ENCODE results near the gene MT1HL1.
"Not testable (repeated sequence)": the region's sequence is repeated elsewhere in the genome, so short reads cannot be mapped to it uniquely, and the experiment has no call there.

The MT1HL1 gene

DNA sequence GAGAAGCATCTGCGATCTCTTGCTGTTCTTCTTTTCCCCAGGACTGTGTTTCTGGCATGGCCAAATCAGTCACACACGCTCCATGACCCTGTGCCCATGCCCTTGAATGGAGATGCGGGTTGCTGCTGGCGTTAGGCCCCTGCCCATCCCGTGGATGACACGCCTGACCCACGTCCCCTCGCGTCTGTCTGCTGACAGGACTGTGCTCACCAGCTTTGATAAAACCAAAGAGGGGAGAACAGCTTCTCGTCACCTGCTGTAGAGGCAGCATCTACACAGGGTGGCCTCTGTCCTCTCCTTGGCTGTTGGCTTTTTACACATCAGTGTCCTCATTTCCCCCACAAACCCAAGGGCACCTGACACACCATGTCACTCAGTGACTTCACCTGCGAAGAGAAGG lies 6.9 kb downstream of the MT1HL1 start:
- no peak overlapping the region for H3K4me3 ChIP-seq (replicated peaks; ENCODE audit: low read depth, low read length)
- DNase-seq (ENCODE audit: low read depth) = no peak
- TF ChIP-seq, protein P1, sequence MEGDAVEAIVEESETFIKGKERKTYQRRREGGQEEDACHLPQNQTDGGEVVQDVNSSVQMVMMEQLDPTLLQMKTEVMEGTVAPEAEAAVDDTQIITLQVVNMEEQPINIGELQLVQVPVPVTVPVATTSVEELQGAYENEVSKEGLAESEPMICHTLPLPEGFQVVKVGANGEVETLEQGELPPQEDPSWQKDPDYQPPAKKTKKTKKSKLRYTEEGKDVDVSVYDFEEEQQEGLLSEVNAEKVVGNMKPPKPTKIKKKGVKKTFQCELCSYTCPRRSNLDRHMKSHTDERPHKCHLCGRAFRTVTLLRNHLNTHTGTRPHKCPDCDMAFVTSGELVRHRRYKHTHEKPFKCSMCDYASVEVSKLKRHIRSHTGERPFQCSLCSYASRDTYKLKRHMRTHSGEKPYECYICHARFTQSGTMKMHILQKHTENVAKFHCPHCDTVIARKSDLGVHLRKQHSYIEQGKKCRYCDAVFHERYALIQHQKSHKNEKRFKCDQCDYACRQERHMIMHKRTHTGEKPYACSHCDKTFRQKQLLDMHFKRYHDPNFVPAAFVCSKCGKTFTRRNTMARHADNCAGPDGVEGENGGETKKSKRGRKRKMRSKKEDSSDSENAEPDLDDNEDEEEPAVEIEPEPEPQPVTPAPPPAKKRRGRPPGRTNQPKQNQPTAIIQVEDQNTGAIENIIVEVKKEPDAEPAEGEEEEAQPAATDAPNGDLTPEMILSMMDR (IDR thresholded peaks at IDR 0.05; ENCODE audit: low read length, missing control alignments) = no peak

DNA sequence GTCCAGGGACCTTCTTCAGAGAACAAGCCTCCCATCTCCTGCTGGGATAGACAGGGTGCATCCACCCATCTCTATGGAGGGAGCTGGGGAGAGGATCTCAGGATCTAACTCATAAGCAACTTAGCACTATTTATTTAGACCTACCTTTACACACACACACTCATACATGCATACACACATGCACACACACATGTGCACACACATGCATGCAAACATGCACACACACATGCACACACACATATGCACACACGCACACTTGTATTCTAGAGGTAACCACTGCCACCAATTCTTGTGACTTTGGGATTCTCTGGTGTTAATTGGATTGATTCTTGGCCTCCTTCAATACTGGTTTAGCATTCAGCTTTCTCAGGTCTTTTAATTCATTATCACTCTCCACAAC lies 9.8 kb downstream of the MT1HL1 start:
- DNase-seq (ENCODE audit: low read depth) = no peak
- TF ChIP-seq, protein P1 (IDR thresholded peaks at IDR 0.05; ENCODE audit: low read length, missing control alignments) = no peak
- H3K4me3 ChIP-seq (replicated peaks; ENCODE audit: low read depth, low read length) = no peak overlapping the region

DNA sequence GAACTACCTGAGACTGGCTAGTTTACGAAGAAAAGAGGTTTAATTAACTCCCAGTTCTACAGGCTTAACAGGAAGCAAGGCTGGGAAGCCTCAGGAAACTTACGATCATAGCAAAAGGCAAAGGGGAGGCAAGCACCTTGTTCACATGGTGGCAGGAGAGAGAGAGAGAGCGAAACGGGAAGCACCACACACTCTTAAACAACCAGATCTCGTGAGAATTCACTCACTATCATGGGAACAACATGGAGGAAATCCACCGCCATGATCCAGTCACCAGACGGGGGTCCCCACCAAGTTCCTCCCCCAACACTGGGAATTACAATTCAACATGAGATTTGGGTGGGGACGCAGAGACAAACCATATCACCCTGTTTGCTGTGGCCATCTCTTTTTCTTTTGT lies 11.8 kb downstream of the MT1HL1 start:
- no peak for DNase-seq (ENCODE audit: low read depth)
- TF ChIP-seq, protein P1 (IDR thresholded peaks at IDR 0.05; ENCODE audit: low read length, missing control alignments) = no peak
- no peak overlapping the region for H3K4me3 ChIP-seq (replicated peaks; ENCODE audit: low read depth, low read length)

DNA sequence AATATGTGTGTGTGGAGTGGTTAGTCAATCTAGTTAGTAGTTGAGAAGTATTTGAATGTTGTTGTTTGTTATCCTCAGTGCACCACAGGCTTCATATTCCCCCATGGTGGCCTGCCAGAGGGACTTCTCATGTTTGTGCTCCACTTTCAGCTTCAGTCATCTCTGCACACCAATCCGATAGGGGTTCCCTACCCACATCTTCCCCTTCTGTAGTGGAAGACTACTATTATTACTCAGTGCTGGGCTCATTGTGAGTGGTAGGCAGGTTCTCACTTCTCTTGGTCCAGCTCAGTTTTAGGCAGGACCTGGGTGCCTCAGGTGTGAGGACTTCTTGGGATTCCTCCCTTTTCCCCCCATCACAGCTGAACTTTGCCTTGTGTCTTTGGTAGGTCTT lies 14.2 kb downstream of the MT1HL1 start:
- TF ChIP-seq, protein P1 (IDR thresholded peaks at IDR 0.05; ENCODE audit: low read length, missing control alignments) = no peak
- H3K4me3 ChIP-seq (replicated peaks; ENCODE audit: low read depth, low read length) = no peak overlapping the region
- no peak for DNase-seq (ENCODE audit: low read depth)

DNA sequence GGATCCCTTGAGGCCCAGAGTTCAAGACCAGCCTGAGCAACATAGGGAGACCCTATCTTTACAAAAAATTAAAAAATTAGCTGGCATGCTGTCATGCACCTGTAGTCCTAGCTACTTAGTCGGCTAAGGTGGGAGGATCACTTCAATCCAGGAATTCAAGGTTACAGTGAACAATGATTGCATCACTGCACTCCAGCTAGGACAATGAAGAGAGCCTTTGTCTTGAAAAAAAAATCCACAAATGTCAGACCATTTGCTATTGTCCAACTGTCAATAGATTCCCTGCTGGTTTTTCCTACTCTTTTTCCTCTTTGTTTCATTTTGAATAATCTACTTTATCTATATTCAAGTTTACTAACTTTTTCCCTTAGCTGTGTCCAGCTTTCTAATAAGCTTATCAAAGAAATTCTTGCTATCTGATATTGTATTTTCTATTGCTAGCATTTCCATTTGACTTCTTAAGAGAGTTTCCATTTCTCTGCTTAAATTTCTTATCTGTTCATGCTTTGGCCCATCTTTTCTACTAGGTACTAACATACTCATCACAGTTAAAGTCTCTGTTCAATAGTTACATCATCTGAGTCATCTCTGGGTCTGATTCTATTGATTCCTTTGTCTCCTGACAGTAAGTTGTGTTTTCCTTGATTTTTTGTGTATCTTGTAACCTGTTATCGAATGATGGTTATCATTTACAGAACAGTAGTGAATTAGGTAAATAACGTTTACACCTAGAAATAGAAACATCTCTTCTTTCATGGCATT lies 14.8 kb downstream of the MT1HL1 start:
- TF ChIP-seq, protein P1 (IDR thresholded peaks at IDR 0.05; ENCODE audit: low read length, missing control alignments) = no peak
- no peak for DNase-seq (ENCODE audit: low read depth)
- no peak overlapping the region for H3K4me3 ChIP-seq (replicated peaks; ENCODE audit: low read depth, low read length)

DNA sequence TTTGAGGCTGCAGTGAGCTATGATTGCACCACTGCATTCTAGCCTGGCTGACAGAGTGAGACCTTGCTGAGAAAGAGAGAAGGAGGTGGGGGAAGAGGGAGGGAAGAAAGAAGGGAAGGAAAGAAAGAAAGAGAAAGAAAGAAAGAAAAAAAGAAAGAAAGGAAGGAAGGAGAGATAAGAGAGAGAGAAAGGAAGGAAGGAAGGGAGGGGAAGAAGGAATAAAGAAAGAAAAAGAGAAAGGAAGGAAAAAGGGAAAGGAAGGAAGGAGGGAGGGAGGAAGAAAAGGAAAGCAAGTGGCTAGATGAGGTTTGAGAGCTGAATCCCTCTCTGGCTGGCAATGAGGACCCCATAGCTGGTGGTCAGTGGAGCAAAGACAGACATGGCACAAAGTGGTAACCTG lies 20.4 kb downstream of the MT1HL1 start:
- DNase-seq (ENCODE audit: low read depth) = no peak
- no peak overlapping the region for H3K4me3 ChIP-seq (replicated peaks; ENCODE audit: low read depth, low read length)
- TF ChIP-seq, protein P1 (IDR thresholded peaks at IDR 0.05; ENCODE audit: low read length, missing control alignments) = no peak

DNA sequence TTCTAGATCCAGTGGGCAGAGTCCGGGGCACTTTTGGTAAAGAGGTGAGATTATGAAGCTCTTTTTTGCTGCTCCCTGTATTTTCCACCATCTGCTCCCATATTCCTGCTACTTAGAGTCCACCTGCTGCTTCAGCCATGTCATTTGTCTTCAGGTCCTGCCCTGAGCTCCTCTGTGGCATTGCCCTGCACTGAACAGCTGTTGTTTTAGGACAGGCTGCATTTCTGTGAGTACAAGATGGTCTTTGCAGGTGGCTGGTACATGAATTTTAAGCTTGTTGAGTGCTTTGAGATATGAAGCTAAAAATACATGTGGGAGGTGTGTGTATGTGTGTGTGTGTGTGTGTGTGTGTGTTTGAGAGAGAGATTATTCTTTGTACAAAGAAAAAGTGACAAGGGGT lies 21.9 kb downstream of the MT1HL1 start:
- no peak for DNase-seq (ENCODE audit: low read depth)
- no peak overlapping the region for H3K4me3 ChIP-seq (replicated peaks; ENCODE audit: low read depth, low read length)
- TF ChIP-seq, protein P1 (IDR thresholded peaks at IDR 0.05; ENCODE audit: low read length, missing control alignments) = no peak

DNA sequence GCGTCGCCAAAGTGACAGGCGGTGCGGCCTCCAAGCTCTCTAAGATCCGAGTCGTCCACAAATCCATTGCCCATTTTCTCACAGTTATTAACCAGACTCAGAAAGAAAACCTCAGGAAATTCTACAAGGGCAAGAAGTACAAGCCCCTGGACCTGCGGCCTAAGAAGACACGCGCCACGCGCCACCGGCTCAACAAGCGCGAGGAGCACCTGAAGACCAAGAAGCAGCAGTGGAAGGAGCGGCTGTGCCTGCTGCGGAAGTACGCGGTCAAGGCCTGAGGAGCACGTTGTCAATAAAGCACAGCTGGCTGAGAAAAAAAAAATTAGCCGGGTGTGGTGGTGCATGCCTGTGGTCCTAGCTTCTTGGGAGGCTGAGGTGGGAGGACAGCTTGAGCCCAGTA lies 22.8 kb downstream of the MT1HL1 start:
- not testable (repeated sequence) for DNase-seq (ENCODE audit: low read depth); H3K4me3 ChIP-seq (replicated peaks; ENCODE audit: low read depth, low read length)

All from fibroblast of pulmonary artery (primary cell).